GM19025 (cell line): Measurements from ENCODE around the gene ZNF358.

Experiments used
- ATAC-seq: cut with Tn5 transposase; IDR thresholded peaks from one replicate; pipeline ENCODE4 v1.9.1; 2021; ENCODE audit warnings: mild to moderate bottlenecking, low read depth, moderate library complexity; ENCODE audit not compliant: unreplicated experiment

The ZNF358 gene

GRCh38 chr19:7519361-7520130 is 3.6 kb downstream of the ZNF358 start:
- ATAC-seq: no peak

GRCh38 chr19:7520131-7521051 is 4.5 kb downstream of the ZNF358 start:
- ATAC-seq: no peak

GRCh38 chr19:7521551-7522071 is 5.7 kb downstream of the ZNF358 start:
- ATAC-seq: no peak

GRCh38 chr19:7522072-7522922 is 6.4 kb downstream of the ZNF358 start, which contains the start of gene MCOLN1:
Gene MCOLN1 (plus strand): TSS chr19:7522624. CDS start chr19:7522751, 127 bp downstream.
- no peak for ATAC-seq

GRCh38 chr19:7522923-7523667 is 7.2 kb downstream of the ZNF358 start:
- no peak for ATAC-seq

- ATAC-seq: no peak
Observed at GRCh38 chr19:7524523-7524922, 8.6 kb downstream of the ZNF358 start.

- ATAC-seq: no peak
Observed at GRCh38 chr19:7524992-7525739, 9.3 kb downstream of the ZNF358 start.

GRCh38 chr19:7526059-7526929 is 10.4 kb downstream of the ZNF358 start:
- no peak for ATAC-seq

GRCh38 chr19:7527516-7528191 is 11.8 kb downstream of the ZNF358 start:
- ATAC-seq: no peak

GRCh38 chr19:7528192-7528519 is 12.3 kb downstream of the ZNF358 start:
- ATAC-seq: no peak

GRCh38 chr19:7528522-7529245 is 12.8 kb downstream of the ZNF358 start:
- no peak for ATAC-seq

- no peak for ATAC-seq
Observed at GRCh38 chr19:7529246-7529600, 13.3 kb downstream of the ZNF358 start.

GRCh38 chr19:7529610-7530490 is 13.9 kb downstream of the ZNF358 start:
- no peak for ATAC-seq

- no peak for ATAC-seq
Observed at GRCh38 chr19:7533281-7533885, 17.5 kb downstream of the ZNF358 start.

GRCh38 chr19:7533925-7534480 is 18.1 kb downstream of the ZNF358 start:
- ATAC-seq: no peak
